Suppressor macrophage treated with lipopolysaccharide for 1 hour (primary cell): Measurements from ENCODE around the gene RYR3.

Experiments used
- DNase-seq, 3 donors: peaks; one replicate each; pipeline ENCODE4 v3.0.0-alpha.2; 2020 to 2022

Gene RYR3

GRCh38 chr15:33660151-33660550, 349.4 kb downstream of the RYR3 start:
- no peak for DNase-seq

- no peak for DNase-seq
These were observed 351.2 kb downstream of the RYR3 start for GRCh38 chr15:33662014-33662413.

GRCh38 chr15:33664947-33665346, 354.2 kb downstream of the RYR3 start:
- no peak for DNase-seq

- DNase-seq, result no peak
These were observed 359.8 kb downstream of the RYR3 start for GRCh38 chr15:33670567-33670966.

- DNase-seq, result no peak
These were observed 360.7 kb downstream of the RYR3 start for GRCh38 chr15:33671456-33671855.

- DNase-seq, result peak; percentile 19 to 43 (median 41)
These were observed 364.5 kb downstream of the RYR3 start for GRCh38 chr15:33675246-33675645.

GRCh38 chr15:33677238-33677830, 366.6 kb downstream of the RYR3 start:
- no peak for DNase-seq

GRCh38 chr15:33678176-33678575, 367.4 kb downstream of the RYR3 start:
- no peak for DNase-seq

- DNase-seq, result no peak
These were observed 367.8 kb downstream of the RYR3 start for GRCh38 chr15:33678602-33679001.

- no peak for DNase-seq
These were observed 368.3 kb downstream of the RYR3 start for GRCh38 chr15:33679061-33679460.

GRCh38 chr15:33680336-33680735, 369.6 kb downstream of the RYR3 start:
- DNase-seq, result no peak

GRCh38 chr15:33693166-33693800, 382.5 kb downstream of the RYR3 start:
- no peak for DNase-seq

GRCh38 chr15:33698126-33698525, 387.4 kb downstream of the RYR3 start:
- no peak for DNase-seq

- no peak for DNase-seq
These were observed 388.4 kb downstream of the RYR3 start for GRCh38 chr15:33699145-33699544.

GRCh38 chr15:33699691-33700447, 389.1 kb downstream of the RYR3 start:
- DNase-seq, result no peak

GRCh38 chr15:33700695-33701303, 390.0 kb downstream of the RYR3 start:
- peak; percentile 72 to 83 (median 80) for DNase-seq

- DNase-seq, result no peak
These were observed 390.5 kb downstream of the RYR3 start for GRCh38 chr15:33701304-33701696.

GRCh38 chr15:33706173-33706572, 395.4 kb downstream of the RYR3 start:
- no peak for DNase-seq

- DNase-seq, result no peak
These were observed 400.0 kb downstream of the RYR3 start for GRCh38 chr15:33710748-33711147.

GRCh38 chr15:33716025-33716424, 405.3 kb downstream of the RYR3 start:
- DNase-seq, result no peak

GRCh38 chr15:33720952-33721351, 410.2 kb downstream of the RYR3 start:
- DNase-seq, result peak; percentile 33 to 73 (median 64)

GRCh38 chr15:33722005-33722672, 411.4 kb downstream of the RYR3 start:
- peak; percentile 72 to 92 (median 89) for DNase-seq

GRCh38 chr15:33722673-33723015, 411.9 kb downstream of the RYR3 start:
- DNase-seq, result no peak
